AG08395 (cell line): ENCODE data around the gene DRD3.

Experiments
- DNase-seq: peaks from one replicate; pipeline ENCODE4 v3.0.0; 2012; ENCODE audit warnings: mixed read lengths, low spot score

DRD3 gene

DNA sequence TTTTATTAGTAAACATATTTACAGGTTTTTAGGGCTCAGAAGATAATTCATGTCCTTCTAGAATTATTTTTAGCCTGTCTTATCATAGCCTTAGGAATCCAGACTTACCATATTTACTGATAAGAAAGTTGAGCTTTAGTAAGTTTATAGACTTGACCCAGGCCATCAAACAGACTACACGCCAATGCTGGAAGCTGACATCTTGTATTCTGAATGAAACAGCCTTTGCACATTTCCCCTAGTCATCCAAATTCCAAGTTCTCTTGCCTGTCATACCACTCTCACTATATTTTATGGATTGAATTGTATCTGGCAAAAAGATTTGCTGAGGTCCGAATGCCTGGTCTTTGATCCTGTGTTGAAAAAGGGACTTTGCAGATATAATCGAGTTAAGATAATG, 58.6 kb downstream of the DRD3 start:
- no peak for DNase-seq

DNA sequence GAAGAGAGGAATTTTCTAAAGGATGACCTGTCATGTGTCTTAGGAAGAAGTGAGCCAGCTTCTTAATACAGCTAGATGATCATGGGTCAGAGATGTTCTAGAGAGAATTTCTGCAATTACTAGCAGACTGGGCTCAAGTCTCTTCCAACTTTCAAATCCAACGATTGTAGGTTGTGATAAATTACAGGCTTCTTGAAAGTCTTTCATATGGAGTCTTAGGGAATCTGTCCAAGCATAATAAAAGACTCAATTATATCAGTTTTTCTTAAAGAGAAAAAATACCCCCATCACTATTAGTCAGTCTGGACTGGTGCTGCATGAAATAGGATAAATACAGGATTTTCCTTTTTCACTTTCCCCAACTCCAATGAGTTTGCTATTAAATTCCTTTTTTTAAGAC, 59.1 kb downstream of the DRD3 start:
- DNase-seq: no peak

DNA sequence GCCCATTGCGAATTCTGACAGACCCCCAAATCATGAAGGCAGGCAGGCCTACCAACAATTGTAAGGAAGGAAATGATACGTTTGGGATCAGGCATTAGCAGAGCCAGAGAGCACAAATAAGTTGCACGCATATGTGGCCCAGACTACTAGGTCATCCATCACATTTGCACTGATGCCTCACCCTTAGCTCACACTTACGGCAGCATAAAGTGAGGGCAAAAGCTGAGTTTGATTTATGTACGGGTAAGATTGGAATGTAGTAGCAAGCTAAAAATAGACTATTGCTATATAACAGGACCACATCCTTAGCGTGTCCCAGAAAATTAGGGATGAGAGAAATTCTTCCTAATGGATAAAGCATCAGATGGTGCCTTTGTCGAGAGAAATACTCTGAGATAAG, 63.7 kb downstream of the DRD3 start:
- peak; percentile 27 for DNase-seq

DNA sequence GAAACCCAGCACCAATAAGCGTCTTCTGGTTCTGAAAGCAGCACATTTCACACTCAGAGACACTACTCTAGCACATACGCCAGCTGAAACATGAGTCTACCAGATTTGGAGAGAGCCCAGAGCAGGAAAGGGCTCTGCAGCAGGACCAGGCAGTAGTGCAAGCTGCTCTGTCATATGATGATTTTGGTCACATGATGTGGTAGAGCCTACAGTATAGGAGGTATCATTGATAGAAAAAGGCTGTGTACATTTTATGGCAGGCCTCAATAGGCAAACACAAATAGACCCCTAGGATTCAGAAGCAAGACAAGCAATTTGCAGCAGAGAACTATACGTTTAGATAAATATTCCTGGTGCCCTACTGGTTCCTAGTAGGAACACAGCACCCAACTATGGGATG, 64.1 kb downstream of the DRD3 start:
- DNase-seq: no peak

DNA sequence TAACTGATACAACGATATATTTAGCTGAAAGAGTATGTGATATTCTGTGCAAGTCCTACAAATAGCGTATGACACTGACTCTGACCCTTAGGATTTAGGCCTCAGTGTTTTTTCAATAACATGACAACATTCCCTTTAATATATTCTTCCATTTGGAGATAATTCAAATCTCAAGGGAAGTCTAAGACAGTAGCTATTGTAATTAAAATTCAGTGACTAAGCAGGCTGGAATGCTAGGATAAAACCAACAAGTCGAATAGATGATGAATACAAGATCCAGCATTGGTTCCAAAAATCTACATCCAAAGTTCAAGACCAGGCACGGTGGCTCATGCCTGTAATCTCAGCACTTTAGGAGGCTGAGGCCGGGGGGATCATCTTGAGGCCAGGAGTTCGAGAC, 66.2 kb downstream of the DRD3 start:
- peak; percentile 25 for DNase-seq

DNA sequence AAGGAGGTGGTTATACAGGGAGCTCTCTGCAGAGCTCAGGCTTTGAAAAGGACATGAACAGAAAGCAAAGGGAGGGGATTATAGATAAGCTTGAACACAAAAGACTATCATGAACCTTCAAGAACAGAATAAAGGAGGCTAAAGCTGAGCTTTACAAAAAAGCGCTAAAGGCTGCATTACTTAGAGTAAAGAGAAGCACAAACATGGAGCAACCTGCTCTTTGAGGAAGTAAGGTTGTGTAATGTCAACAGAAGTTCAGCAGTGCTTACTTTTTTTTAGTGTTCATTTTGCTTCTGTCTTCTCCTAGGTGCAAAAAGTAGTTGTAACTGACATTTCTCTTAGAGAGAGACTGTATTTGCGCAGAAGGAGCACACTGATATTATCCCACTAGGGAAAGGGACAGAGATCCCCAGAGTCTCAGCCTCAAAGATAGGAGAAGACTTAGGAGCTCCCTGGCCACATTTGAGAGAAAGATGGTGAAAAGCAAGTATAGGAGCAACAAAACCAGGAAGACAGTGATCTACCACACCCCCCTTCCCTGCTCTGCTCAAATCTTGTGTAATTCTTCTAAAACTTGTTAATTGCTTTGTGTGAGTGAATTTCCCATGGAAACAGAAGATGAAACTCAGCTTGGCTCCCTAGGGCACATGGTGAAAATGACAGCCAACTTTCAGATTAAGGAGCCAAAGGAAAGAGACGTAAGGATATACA, 67.6 kb downstream of the DRD3 start:
- no peak for DNase-seq

DNA sequence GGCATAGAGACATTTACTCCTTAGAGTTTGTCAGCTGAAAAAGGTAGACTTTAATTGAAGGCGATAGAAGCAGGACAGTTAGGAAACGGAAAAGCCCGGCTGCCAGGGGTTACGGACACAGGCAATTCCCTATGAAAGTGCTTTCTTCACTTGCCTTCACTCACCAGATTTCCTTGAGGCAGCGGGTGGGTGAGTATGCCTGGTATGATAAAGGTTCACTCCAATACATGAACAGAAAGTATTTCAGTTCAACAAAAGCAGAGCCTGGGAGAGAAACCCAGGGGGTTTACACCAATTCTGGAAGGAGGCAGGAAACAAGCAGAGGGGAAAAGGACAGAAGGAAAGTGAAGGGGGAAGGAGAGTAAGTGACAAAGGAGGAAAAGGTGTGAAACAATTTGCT, 68.4 kb downstream of the DRD3 start:
- no peak for DNase-seq

DNA sequence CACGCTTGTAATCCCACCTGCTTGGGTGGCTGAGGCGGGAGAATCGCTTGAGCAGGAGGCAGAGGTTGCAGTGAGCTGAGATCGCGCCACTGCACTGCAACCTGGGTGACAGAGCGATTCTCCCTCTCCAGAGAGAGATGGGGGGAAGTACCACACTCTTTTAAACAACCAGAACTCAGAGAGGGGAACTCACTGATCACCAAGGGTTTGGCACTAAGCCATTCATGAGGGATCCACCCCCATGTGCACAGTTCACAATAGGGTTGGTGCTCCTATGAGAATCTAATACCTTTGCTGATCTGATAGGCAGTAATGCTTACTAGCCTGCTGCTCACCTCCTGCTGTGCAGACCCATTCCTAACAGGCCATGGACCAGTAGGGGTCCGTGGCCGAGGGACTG, 70.7 kb downstream of the DRD3 start:
- DNase-seq: no peak

DNA sequence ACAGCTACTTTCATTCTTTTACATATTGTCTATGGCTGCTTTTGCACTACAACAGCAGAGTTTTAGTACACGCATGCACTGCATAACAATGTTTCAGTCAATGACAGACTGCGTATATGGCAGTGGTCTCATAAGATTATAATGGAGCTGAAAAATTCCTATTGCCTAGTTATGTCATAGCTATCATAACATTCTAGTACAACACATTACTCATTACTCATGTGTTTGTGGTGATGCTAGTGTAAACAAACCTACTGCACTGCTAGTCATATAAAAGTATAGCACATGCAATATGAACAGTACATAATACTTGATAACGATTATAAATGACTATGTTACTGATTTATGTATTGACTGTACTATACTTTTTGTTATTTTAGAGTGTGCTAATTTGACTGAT, 74.4 kb downstream of the DRD3 start:
- DNase-seq: no peak

DNA sequence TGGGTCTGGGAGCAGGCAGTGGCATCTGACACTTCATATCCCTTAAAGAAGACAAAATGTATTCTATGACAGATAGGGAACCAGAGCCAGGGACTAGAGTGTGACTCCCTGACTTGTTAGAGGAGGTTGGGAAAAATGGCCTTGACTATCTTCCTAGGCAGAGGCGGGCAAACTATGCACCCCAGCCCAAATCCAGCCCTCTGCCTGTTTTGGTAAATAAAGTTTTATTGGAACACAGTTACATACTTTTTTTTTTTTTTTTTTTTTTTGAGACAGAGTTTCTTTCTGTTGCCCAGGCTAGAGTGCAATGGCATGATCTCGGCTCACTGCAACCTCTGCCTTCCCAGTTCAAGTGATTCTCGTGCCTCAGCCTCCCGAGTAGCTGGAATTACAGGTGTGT, 75.0 kb downstream of the DRD3 start:
- no peak for DNase-seq

DNA sequence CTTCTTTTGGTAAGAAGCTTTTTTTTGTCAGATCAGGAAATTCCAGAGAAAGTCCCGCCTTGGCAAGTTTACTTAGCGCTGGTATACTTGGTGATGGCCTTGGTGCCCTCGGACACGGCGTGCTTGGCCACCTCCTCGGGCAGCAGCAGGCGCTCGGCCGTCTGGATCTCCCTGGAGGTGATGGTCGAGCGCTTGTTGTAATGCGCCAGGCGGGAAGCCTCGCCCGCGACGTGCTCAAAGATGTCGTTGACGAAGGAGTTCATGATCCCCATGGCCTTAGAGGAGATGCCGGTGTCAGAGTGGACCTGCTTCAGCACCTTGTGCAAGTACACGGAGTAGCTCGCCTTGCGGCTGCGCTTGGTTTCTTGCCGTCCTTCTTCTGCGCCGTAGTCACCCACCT, 75.7 kb downstream of the DRD3 start:
- no peak for DNase-seq

DNA sequence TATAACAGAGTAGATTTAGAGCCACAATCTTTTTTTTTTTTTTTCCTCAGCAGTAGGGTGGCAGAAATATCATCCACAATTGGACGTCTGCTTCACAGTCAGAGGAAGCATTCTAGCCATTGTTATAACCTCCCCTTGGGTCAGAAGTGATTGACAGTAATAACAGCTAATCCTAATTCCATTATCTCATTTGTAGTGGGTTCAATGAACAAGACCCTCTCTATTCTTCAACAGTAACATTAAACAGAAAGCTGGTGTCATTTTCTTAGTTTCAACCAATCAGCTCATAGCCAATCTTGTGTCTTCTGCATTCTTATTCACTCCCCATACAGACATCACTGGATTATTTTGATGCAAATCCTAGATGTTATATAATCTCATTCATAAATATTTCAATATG, 77.8 kb downstream of the DRD3 start:
- DNase-seq: no peak

DNA sequence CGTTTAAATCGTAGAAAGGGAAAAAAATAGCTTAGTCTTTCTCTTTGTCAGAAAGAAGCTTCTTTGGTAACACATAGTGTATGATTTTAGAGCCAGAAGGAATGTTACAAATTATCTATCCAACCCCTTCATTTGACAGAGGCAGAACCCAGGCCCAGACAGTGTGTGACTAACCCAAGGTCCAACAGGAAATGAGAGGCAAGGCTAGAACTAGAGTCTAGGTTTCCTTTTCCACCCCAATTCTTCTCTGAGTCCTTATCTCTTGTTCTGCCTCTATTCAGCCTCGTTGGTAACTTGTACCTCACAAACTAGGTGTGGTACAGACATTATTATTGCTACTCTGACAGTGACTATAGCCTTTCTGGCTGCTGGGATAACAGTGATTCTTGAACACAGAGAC, 83.1 kb downstream of the DRD3 start:
- no peak for DNase-seq

DNA sequence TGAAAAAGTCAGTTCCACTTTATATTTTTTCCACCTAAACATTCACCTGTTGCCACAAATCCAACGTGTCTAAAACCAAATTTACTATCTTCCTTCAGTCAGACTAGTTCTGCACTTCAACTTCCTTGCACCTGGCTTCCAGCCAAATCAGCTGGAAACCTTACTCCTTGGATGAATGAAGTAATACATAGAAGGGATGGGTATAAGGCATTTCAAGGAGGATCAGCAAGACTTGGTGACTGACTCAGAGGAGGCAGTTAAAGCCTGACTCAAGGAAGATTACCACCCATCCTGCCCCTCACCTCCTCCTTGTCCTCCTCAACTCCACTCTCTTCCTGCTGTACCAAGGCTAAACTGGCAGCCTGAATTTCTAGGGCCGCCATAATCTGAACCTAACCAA, 85.3 kb downstream of the DRD3 start:
- DNase-seq: peak; percentile 81

DNA sequence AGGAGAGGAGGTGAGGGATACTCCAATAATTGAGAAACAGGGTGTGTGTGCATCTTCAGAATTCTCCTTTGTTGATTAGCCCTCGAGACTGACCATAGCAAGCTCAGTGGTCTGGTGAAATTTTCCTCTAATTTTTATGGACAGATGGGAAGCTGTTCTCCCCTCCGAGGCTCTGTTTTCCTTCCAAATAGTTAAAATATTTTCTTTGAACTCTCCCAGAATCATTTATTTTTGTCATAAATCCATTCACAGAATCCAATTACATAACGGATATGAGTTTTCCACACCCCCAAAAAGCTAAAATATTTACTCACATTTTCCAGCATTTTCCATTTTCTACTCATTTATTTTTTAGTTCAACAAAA, 85.9 kb downstream of the DRD3 start:
- peak; percentile 31 for DNase-seq

DNA sequence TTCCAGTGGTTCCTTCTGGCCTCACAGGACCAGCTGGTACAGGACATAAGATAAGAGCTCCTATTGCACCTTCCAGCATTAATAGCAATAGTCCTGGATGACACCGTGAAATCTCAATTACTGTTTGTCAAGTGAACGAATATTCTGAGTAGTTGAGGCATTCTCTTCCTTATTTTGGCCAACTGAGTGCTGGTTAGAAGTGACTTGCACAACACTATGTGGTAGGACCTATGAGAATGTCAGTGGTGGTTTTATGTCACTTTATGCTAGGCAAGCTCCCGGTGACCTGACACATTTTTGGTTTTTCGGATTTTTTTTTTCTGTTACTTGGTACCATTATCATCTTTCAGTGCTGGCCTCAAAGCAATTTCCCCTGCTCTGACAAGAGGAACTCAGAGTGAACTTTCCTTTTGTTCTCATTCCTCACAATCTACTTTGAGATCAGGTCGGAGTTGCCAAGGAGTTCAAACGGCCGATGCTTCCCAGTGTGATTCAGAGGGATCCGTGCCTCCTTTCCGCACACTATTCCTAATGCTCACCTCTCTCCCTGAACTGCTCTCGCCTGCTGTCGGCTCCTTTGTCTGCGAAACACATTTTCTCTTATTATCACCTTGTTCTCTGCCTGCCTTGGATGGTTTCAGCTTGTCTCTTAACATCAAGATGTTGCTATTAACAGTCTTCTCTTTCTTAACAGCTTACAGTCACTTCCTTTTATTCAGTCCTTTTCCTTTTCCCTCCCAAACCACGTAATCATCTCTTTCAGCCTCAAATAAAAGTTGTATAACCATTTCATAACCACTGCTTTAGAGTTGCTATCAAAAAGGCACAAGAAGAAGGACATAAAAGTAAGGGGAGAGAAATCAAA, 86.5 kb downstream of the DRD3 start:
- DNase-seq: peak; percentile 20

DNA sequence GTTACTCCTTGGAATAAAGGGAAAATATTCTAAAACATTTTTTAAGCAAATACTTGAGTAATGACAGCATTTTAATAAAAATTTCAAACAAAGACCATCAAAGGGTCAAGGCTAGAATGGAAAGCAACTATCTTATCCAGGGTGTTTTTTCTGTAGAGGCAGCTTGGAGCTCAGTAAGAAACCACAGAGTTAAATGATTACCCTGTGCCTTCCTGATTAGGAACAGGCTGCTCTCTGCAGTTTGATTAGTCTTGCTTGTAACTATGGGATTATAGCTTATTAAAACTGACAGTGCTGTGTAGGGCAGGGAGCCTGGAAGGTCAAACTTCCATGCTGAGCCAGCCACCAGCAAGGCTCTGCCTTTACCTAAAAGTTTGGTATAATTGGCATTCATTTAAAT, 89.2 kb downstream of the DRD3 start:
- DNase-seq: no peak

DNA sequence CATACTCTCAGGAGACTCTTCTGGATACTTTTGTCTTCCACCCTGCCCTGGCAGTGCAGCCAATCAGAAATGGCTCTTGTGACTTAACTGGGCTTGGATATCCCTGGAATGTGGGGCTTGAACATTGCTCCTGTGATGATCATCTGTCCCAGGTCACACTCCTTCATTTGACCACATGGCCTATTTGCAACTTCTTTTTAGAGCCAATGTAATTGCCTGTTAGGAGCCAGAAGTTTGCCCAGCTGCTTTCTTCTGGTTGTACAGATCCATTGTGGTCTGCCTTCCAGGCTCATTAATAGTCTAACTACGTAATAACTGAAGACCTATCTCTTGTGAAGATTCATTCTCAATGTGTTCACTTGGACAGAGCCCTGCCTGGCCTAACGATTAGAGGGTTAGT, 92.5 kb downstream of the DRD3 start:
- DNase-seq: no peak

DNA sequence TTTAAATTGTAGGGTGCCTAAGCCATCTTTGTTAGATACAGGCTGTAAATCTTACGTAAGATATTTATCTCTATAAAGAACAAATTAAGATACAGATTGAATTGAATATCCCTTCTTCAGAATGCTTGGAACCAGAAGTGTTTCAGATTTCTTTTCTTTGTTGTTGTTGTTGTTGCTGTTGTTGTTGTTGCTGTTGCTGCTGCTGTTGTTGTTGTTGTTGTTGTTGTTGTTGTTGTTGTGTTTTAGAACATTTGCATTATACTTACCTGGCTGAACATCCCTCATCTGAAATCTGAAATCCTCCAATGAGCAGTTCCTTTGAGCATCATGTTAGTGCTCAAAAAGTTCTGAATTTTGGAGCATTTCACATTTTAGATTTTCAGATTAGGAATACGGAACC, 95.7 kb downstream of the DRD3 start:
- no peak for DNase-seq

DNA sequence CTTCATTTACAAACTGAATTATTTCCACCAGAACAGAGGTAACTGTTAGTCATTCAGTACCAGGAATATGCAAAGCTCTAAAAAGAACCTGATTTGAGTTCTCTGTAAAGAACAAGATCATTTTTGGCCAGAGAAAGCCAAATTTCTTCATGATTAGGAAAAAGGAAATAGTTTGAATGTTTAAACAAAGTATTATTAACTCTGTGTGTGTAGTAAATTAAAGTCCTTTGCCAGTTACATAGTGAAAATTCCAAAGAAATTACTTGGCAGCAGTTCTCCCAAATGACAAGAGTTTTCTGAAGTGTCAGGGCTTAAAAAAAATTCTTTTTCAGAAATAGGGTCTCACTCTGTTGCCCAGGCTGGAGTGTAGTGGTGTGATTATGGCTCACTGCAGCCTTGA, 97.8 kb downstream of the DRD3 start:
- peak; percentile 35 for DNase-seq

DNA sequence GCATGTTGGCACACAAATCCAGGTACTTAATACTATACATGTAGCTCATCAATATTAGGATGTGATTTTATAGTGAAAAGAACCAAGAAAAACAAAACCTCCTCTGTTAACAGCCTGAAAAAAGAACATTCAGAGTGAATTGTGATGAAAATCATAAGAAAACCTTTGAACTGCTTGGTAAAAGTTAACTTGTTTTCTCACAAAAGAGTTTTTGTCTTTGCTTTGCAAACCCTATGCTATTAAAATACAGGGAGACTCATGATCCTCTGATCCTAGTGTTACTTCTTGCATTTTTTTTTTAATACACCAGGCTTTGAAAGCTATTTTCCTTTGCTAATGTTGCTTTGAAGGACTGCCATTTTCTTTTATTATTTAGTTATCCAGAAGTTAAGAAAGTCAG, 98.7 kb downstream of the DRD3 start:
- no peak for DNase-seq

DNA sequence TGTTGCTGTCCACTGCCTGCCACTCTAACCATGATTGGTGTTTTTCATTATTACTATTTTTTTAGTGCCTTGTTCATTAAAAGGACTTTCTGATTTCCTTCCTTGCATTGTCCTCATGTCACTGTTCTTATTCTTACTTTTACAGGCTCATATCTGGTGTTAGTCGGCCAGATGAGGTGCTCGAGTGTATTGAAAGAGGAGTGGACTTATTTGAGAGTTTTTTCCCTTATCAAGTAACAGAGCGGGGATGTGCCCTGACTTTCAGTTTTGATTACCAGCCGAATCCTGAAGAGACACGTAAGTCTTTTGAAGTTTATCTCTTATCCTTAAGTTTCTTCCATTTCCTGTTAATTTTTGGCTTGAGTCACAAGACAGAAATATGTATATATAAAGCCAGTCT, 99.1 kb downstream of the DRD3 start:
- no peak for DNase-seq

DNA sequence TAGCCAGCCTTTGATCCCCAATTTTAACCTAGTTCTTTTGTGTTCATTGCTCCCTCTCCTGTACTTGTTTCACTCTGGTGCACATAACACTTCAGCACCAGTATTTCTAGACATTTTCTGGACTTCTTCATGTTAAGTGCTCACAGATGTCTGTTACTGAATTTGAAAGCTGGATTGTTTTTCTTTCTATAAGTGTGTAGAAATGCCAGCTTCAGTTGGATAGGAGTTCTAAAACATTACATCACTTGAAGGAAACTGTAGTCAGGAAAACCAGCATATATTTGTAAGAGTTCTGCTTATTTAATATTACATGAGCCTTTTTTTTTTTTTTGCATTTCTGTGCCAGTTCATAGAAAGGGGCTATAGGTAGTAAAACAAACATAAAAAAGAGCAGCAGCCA, 100.7 kb downstream of the DRD3 start:
- DNase-seq: no peak
